GM18868 (cell line): ENCODE measurements around the gene ALG2.

Experiments used
- ATAC-seq: cut with Tn5 transposase; IDR thresholded peaks from one replicate; pipeline ENCODE4 v1.9.1; 2021; ENCODE audit warnings: mild to moderate bottlenecking, moderate library complexity; ENCODE audit not compliant: unreplicated experiment

ALG2 gene

GRCh38 chr9:99193466-99193821 is 28.3 kb downstream of the ALG2 start:
- no peak for ATAC-seq

GRCh38 chr9:99192786-99193465 is 28.8 kb downstream of the ALG2 start:
- ATAC-seq, result no peak

- no peak for ATAC-seq
Observed at GRCh38 chr9:99190597-99191283, 31.0 kb downstream of the ALG2 start.

- no peak for ATAC-seq
Observed at GRCh38 chr9:99189887-99190596, 31.7 kb downstream of the ALG2 start.

GRCh38 chr9:99189186-99189585 is 32.6 kb downstream of the ALG2 start:
- no peak for ATAC-seq

GRCh38 chr9:99187311-99187710 is 34.4 kb downstream of the ALG2 start:
- ATAC-seq, result no peak

GRCh38 chr9:99185934-99186333 is 35.8 kb downstream of the ALG2 start:
- no peak for ATAC-seq

- no peak for ATAC-seq
Observed at GRCh38 chr9:99185348-99185632, 36.5 kb downstream of the ALG2 start.

- peak; percentile 49 for ATAC-seq
Observed at GRCh38 chr9:99184475-99185347, 37.0 kb downstream of the ALG2 start.

- no peak for ATAC-seq
Observed at GRCh38 chr9:99184110-99184474, 37.6 kb downstream of the ALG2 start.

GRCh38 chr9:99183616-99184015 is 38.1 kb downstream of the ALG2 start:
- ATAC-seq, result no peak

- ATAC-seq, result no peak
Observed at GRCh38 chr9:99182356-99182755, 39.4 kb downstream of the ALG2 start.

GRCh38 chr9:99181621-99182020 is 40.1 kb downstream of the ALG2 start:
- peak; percentile 54 for ATAC-seq

- ATAC-seq, result no peak
Observed at GRCh38 chr9:99181206-99181605, 40.5 kb downstream of the ALG2 start.

GRCh38 chr9:99180662-99181061 is 41.1 kb downstream of the ALG2 start:
- ATAC-seq, result no peak

GRCh38 chr9:99180199-99180598 is 41.5 kb downstream of the ALG2 start:
- ATAC-seq, result peak; percentile 60

- no peak for ATAC-seq
Observed at GRCh38 chr9:99178912-99179872, 42.5 kb downstream of the ALG2 start.

- no peak for ATAC-seq
Observed at GRCh38 chr9:99177576-99178366, 44.0 kb downstream of the ALG2 start.

- no peak for ATAC-seq
Observed at GRCh38 chr9:99176527-99177013, 45.2 kb downstream of the ALG2 start.
